Measurements from ENCODE around the gene TMEM125. TPM values are rescaled to one million over a fixed set of nuclear protein-coding genes. Genes with fewer than 3 reads are reported as not detected.

The TMEM125 gene
- 0.10 TPM for total RNA-seq

DNA sequence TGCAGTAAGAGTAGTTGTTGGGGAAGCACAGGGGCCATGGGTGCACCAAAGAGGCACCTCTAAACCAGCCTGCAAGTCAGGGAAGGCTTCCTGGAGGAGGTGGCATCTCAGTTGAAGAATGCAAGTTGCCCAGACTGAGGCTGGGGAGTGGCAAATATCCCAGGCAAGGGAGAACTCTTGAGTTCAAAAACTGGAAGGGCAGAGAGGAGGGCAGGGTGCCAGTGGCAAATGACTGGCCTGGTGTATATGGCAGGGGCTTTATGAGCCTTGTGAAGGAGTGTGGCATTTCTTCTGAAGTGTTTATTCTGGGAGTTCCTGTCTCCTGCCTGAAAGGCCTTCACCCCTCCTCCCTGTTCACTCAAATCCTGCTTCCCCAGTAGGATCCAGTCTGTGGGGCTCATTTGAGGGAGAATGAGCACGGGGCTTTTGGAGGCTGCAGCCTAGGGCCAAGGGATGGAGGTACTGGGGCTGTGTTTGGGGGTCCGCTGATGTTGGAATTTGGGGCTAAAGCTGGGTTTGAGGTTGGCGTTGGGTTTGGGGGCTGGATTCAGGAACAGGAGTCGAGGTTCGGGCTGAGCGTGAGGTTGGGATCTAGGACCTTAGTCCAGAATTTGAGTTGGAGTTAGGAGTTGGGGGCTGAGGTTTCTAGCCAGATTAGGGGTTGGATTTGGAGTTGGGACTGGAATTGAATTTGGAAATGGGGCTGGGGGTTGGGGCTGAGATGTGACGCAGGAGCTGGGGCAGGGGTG is at the start of gene TMEM125:
TSS of gene TMEM125 (plus strand) at position 357 of the 749 bp plus-strand sequence. CDS start 2,740 bp downstream, outside the sequence.
- Histone ChIP-seq H3K4me3 (ENCODE audit: low read length) (no peak within 1 kb of the TSS), H3K27me3 (ENCODE audit: insufficient read depth, low read length) (no peaks in the 10 kb centered on the region)

DNA sequence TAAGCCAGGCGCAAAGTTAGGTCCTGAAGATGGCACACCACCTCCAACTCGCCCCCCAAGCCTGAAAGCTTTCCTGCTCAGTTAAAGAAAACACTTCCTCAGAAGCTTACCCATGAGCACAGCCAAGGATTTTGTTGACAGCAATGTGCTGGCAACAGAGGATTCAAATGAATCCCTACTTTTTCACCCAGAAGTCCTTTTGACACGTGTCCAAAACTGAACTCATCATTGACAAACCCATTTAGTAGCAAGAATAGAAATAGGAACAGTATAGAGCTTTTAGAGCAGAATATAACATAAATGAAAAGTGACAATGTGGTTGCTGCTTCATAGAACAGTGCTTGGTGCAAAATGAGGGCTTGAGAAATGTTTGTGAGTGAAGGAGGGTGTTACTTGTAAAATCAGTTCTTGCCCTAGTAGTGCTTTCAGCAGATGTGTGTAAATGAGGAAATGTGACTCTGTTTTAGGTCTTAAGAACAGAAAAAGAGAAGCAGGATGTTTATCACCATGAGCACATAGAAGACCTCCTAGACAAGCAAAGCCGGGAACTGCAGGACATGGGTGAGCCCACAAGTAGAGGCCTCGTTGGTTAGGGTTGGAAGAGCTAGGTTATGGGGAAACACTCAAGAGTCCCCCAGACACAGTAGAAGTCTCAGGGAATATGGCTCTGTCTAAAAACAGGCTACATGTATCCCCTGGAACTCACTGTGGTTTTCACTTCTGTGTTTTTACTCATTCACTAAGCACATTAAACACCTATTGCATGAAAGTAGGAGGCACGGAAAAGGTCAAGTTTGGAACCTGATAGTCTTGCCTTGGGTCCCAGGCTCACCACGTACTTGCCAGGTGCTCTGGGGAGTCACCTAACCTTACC is 48.6 kb upstream of the TMEM125 start:
- no peaks in the 10 kb centered on the region for H3K9me3 ChIP-seq (ENCODE audit: low read depth, low read length)
- no peak overlapping the region for H3K4me3 ChIP-seq (ENCODE audit: low read length)
- H3K27me3 ChIP-seq (ENCODE audit: insufficient read depth, low read length), result no peaks in the 10 kb centered on the region
- H3K4me1 ChIP-seq (ENCODE audit: insufficient read depth, low read length), result peaks cover 22% of the 10 kb centered on the region

More for the DNA sequence above, at the start of gene TMEM125:
- Histone ChIP-seq H3K4me1 (ENCODE audit: insufficient read depth, low read length) (peaks cover 14% of the 10 kb centered on the region), H3K9me3 (ENCODE audit: low read depth, low read length) (no peaks in the 10 kb centered on the region)

DNA sequence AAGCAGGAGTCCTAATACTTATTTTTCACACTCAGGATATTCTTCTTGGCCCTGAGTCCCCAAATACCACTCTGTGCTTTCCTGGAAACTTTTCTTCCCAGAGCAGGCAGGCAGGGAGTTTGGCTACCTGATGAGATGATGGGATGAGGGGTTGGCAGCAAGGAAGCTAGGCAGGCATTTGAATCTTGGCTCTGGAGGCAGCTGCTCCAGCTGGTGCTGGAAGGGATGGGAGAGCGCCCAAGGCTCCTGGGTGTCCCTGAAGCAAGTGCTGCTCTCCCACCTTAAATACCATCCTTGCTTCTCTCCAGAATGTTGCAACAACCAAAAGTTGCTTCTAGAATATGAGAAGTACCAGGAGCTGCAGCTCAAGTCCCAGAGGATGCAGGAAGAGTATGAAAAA is 48.0 kb upstream of the TMEM125 start:
- no peaks in the 10 kb centered on the region for H3K27me3 ChIP-seq (ENCODE audit: insufficient read depth, low read length)
- no peaks in the 10 kb centered on the region for H3K9me3 ChIP-seq (ENCODE audit: low read depth, low read length)
- peaks cover 22% of the 10 kb centered on the region for H3K4me1 ChIP-seq (ENCODE audit: insufficient read depth, low read length)
- no peak overlapping the region for H3K4me3 ChIP-seq (ENCODE audit: low read length)

DNA sequence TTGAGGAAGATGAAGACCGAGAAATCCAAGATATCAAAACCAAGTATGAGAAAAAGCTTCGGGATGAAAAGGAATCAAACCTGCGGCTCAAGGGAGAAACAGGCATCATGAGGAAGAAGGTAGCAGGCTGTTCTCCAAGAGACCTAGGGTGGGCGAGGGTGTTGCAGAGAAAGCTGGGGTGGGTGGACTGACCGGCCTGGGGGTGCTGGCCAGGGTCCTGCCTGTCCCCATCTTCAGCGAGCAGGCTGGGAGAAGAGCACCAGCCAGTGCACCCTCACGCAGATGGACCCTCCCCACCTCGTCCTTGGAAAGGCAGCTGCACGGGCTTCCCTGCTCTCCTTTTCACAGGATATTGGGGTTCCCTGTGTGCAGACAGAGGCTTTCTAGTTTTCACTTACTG is 46.9 kb upstream of the TMEM125 start:
- Histone ChIP-seq H3K9me3 (ENCODE audit: low read depth, low read length) (no peaks in the 10 kb centered on the region), H3K27me3 (ENCODE audit: insufficient read depth, low read length) (no peaks in the 10 kb centered on the region), H3K4me3 (ENCODE audit: low read length) (no peak overlapping the region), H3K4me1 (ENCODE audit: insufficient read depth, low read length) (peaks cover 22% of the 10 kb centered on the region)

DNA sequence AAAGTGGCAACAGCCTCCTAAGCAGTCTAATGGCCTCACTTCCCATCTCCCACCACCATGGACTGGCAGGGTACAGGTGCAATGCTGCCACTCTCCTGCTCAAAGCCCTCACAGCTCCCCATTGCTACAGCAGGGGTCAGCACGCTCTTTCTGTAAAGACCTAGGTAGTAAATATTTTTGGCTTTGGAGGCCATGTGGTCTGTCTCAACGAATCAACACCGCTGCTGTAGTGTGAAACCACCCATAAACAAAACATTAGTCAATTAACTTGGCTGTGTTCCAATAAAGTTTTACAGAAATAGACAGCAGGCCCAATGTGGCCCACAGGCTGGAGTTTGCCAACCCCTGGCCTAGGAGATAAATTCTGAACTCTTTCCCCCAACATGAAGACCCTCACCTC is 44.6 kb upstream of the TMEM125 start:
- H3K4me1 ChIP-seq (ENCODE audit: insufficient read depth, low read length), result peaks cover 22% of the 10 kb centered on the region
- H3K9me3 ChIP-seq (ENCODE audit: low read depth, low read length), result no peaks in the 10 kb centered on the region
- no peak overlapping the region for H3K4me3 ChIP-seq (ENCODE audit: low read length)
- H3K27me3 ChIP-seq (ENCODE audit: insufficient read depth, low read length), result no peaks in the 10 kb centered on the region

DNA sequence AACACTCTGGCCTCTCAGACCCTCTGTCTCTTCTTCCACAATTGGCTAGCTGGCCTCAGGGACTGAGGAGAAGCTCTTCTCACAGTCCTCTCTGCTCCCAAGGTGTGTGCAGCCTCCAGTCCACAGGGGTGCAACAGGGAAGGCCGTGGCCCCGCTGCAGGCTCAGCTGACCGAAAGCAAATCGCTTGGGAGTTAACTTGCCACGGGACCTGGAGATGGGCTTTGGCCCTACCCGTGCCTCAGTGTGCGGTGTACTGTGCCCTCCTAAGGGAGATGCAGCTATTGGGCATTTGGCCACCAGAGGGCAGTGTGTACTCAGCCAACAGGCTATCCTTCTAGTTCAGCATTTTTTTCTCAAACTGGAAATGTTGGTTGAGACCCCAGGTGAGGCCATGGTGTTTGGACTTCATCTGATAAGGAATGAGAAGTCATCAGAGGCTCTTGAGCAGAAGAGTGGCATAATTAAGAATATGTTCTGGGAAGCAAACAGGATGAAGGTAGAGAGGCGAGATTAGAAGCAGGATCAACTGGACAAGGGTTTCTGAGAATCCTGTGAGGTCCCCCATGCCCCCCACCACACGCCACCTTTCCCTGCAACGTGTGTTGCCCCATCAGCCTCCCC is 42.5 kb upstream of the TMEM125 start:
- H3K4me1 ChIP-seq (ENCODE audit: insufficient read depth, low read length), result peaks cover 1% of the 10 kb centered on the region

DNA sequence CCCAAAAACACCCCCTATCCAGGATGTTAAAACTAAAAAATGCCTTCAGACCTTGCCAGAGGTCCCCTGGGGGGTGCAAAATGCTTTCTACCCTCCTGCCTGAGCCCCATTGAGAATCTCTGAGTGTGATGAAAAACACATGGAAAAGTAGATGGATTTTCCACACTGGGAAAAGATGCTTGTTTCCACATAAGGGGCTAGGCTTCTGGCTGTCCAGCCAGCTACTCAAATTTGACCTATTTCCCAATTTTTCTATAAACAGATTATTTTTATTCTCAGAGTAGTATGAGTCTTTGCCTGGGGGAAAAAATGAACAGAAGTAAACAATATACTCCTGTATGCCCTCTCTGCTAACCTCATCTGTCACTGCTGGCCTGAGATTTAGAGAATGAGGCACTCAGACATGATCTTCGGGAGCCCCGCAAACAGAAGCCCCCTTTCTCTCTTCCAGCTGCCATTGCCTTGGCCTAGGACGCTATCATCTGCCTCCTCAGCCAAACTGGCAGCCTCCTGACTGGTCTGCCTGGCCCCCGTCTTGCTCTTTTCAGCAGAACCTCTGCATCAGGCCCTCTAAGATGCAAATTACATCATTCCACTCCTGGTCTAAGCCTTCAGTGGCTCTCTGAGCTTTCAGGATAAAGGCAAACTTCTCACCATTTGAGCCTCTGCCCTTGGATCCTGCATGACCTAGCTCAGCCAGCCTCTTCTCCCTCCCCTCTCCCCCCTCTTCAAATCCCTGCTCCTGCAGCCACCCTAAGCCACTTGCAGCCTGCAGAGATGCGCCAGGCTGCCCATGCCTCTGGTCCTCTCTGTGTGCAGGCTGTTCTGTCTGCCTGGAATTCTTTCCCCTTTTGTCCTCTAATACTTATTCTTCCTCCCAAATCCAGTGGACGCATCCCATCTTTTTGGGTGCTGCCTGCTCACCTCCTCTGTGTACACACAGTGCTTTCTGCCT is 39.7 kb upstream of the TMEM125 start:
- no peak overlapping the region for H3K4me3 ChIP-seq (ENCODE audit: low read length)
- no peaks in the 10 kb centered on the region for H3K9me3 ChIP-seq (ENCODE audit: low read depth, low read length)
- no peaks in the 10 kb centered on the region for H3K27me3 ChIP-seq (ENCODE audit: insufficient read depth, low read length)
- no peaks in the 10 kb centered on the region for H3K4me1 ChIP-seq (ENCODE audit: insufficient read depth, low read length)

More for the DNA sequence above, 42.5 kb upstream of the TMEM125 start:
- no peaks in the 10 kb centered on the region for H3K9me3 ChIP-seq (ENCODE audit: low read depth, low read length)
- no peaks in the 10 kb centered on the region for H3K27me3 ChIP-seq (ENCODE audit: insufficient read depth, low read length)
- no peak overlapping the region for H3K4me3 ChIP-seq (ENCODE audit: low read length)

DNA sequence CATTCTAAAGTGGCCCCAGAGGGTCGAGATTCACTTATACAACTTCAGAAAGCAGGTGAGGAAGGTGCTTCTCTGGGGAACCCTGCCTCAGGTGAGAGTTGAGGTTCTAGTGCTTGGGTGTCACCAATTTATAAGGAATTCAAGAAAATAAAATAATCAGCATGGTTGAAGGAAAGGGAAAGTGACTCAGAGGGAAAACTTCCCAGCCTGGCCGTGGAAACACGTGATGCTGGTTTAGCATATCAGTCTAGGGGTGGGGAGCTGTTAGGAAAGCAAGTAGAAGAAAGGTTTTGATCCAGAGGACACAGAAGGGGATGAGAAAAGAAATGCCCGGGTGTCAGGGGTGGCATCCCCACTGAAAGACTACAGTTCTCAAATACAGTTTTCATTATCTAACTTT is 37.7 kb upstream of the TMEM125 start:
- Histone ChIP-seq H3K27me3 (ENCODE audit: insufficient read depth, low read length) (no peaks in the 10 kb centered on the region), H3K4me3 (ENCODE audit: low read length) (no peak overlapping the region), H3K4me1 (ENCODE audit: insufficient read depth, low read length) (no peaks in the 10 kb centered on the region), H3K9me3 (ENCODE audit: low read depth, low read length) (no peaks in the 10 kb centered on the region)

DNA sequence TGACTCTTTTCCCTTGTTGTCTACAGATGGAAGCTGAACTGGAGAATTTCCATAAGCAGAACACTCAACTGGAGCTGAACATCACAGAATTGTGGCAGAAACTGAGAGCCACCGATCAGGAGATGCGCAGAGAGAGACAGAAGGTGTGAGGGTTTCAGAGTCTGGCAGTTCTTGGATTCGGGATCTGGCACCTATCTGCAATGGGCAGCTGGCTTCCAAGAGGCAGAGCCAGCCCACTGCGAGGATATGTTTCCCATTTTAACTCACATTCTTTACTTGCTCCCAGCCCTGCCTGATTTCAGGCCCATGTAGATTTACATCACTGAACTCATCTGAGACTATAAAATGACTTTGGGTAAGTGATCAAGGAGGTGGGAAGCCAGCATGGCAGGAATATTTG is 37.3 kb upstream of the TMEM125 start:
- Histone ChIP-seq H3K27me3 (ENCODE audit: insufficient read depth, low read length) (no peaks in the 10 kb centered on the region), H3K4me1 (ENCODE audit: insufficient read depth, low read length) (no peaks in the 10 kb centered on the region), H3K9me3 (ENCODE audit: low read depth, low read length) (no peaks in the 10 kb centered on the region), H3K4me3 (ENCODE audit: low read length) (no peak overlapping the region)

DNA sequence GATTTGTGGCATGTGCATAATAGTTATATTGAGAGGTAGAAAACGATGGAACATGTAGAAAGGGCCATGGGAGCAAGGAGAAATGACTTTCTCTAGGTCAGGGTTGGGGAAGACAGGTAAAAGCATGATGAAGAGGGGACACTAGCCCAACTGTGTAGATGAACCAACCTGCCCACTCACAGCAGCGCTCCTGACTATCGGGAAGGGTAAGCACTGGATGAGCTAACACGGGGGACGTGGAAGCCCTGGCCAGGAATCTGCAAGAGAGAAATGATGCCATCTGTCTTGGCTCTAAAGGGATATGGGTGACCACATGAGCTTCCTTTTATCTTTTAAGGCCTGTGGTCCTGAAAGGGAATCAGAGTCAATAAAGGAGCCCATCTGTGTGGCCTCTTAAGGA is 36.2 kb upstream of the TMEM125 start:
- Histone ChIP-seq H3K4me3 (ENCODE audit: low read length) (no peak overlapping the region), H3K9me3 (ENCODE audit: low read depth, low read length) (no peaks in the 10 kb centered on the region), H3K4me1 (ENCODE audit: insufficient read depth, low read length) (no peaks in the 10 kb centered on the region), H3K27me3 (ENCODE audit: insufficient read depth, low read length) (no peaks in the 10 kb centered on the region)

DNA sequence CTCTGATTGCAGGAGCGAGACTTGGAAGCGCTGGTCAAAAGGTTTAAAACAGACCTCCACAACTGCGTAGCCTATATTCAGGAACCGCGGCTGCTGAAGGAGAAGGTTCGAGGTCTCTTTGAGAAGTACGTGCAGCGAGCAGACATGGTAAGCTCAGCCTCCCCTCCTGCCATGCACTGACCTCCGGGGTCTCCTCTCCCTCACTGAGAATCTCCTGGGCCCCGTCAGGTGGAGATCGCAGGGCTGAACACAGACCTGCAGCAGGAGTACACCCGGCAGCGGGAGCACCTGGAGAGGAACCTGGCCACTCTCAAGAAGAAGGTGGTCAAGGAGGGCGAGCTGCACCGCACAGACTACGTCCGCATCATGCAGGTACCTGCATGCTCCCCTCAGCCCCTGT is 35.5 kb upstream of the TMEM125 start:
- no peak overlapping the region for H3K4me3 ChIP-seq (ENCODE audit: low read length)
- H3K4me1 ChIP-seq (ENCODE audit: insufficient read depth, low read length), result no peaks in the 10 kb centered on the region
- H3K27me3 ChIP-seq (ENCODE audit: insufficient read depth, low read length), result no peaks in the 10 kb centered on the region
- no peaks in the 10 kb centered on the region for H3K9me3 ChIP-seq (ENCODE audit: low read depth, low read length)

DNA sequence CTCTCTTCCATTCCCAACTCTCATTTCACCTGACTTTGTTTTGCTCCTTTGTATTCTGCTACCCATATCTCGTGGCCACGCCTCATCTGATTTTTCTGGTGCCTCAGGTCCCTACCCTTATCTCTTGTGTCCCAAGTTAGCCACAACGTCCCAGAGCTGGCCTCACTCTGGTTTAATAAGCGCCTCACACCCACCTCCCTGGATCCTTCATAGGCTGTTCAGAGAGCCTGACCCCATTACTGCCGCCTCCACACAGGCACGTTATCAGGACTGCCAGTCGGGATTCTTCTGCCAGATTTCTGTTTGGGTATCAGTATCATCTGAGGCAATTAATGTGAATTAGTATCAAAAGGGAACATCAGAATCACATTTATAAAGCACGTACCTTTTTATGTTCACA is 34.7 kb upstream of the TMEM125 start:
- Histone ChIP-seq H3K4me1 (ENCODE audit: insufficient read depth, low read length) (no peaks in the 10 kb centered on the region), H3K4me3 (ENCODE audit: low read length) (no peak overlapping the region)

DNA sequence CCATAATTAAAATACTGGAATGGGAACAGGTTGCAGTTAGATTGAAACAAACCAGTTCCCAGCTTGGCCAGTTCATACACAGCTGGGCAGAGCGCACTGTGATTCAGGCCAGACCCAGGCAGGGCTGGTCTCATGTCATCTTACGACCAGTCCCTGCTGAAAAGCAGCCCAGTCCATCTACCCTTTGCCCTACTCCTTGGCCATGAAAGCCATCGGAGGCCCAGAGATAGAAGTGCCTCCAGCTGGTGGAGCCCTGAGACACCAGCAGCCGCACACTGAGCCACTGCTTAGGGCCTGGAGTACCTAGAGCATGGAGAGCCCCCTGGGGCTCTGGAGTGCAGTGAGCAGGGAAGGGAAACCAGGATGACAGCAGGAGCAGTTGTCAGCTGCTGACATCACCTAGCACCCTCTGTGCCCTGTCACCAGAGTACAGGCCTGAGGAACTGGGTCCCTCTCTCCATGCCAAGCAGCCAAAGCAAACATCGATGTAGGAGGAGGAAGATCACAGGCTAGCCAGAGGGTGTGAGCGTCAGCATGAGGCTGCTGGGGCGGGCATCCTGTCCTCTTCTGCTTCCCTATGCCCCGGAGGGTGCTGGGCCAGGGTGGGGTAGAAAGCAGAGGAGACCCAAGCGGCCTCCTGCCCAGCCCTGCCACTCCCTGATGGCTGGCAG is 34.2 kb upstream of the TMEM125 start:
- H3K4me3 ChIP-seq (ENCODE audit: low read length), result no peak overlapping the region
- no peaks in the 10 kb centered on the region for H3K27me3 ChIP-seq (ENCODE audit: insufficient read depth, low read length)
- no peaks in the 10 kb centered on the region for H3K4me1 ChIP-seq (ENCODE audit: insufficient read depth, low read length)
- H3K9me3 ChIP-seq (ENCODE audit: low read depth, low read length), result no peaks in the 10 kb centered on the region

More for the DNA sequence above, 34.7 kb upstream of the TMEM125 start:
- Histone ChIP-seq H3K27me3 (ENCODE audit: insufficient read depth, low read length) (no peaks in the 10 kb centered on the region), H3K9me3 (ENCODE audit: low read depth, low read length) (no peaks in the 10 kb centered on the region)

DNA sequence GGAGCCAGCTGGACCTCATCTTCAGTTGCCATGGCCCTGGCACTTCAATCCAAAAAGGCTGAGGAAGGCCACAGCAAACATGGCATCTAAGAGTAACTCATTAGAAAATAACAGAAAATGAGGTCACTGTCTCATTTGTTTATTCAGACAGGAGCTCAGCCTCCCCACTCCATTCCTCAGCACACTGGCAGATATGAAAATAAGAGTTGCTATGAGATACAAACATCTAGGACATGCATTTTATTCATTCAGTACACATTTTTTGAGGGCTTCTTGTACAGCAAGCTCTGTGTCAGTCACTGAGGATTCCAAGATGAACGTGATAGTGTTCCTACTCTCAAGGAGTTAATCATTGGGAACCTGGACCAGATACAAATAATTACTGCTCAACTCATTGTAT is 32.7 kb upstream of the TMEM125 start:
- no peaks in the 10 kb centered on the region for H3K4me1 ChIP-seq (ENCODE audit: insufficient read depth, low read length)
- H3K4me3 ChIP-seq (ENCODE audit: low read length), result no peak overlapping the region
- no peaks in the 10 kb centered on the region for H3K9me3 ChIP-seq (ENCODE audit: low read depth, low read length)
- H3K27me3 ChIP-seq (ENCODE audit: insufficient read depth, low read length), result no peaks in the 10 kb centered on the region

Data from mononuclear cell (primary cell).